ENCODE results near the gene ANKLE2.

- TF ChIP-seq CTCF (IDR thresholded peaks at IDR 0.05; ENCODE audit: low read depth, low read length) (no peak), EZH2phosphoT487 (IDR thresholded peaks at IDR 0.05; ENCODE audit: low read depth) (no peak)
Measured at GRCh38 chr12:132718644-132719043, 43.0 kb downstream of the ANKLE2 start.

Measured in OCI-LY3 (cell line).